GM12872 (cell line): Measurements from ENCODE around the gene CIAO1.

Experiments
- TF ChIP-seq, protein P1 (sequence below): IDR thresholded peaks from 3 replicates; pipeline ENCODE4 v1.5.1; 2011; ENCODE audit warnings: low read depth, mild to moderate bottlenecking, low read length, moderate library complexity; ENCODE audit not compliant: insufficient read depth

The CIAO1 gene

DNA sequence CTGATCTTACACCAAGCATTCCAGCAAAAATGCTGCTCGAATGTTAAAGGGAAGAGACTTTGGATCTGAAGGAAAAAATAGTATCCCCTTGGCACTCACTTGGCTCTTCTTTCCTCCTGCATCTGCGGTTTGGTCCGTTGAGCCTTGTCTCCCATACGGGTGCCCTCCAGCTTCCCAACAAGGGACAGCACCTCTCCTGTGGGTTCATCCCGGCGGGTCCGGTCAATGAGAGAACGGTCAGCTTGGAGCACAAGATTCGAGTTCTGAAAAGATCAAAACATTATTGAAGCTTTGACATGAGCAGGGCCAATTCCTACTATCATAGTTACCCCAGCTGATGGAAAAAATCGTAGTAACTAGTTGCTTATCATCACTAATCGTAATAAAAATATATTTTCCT lies 38.6 kb downstream of the CIAO1 start:
- TF ChIP-seq, protein P1, sequence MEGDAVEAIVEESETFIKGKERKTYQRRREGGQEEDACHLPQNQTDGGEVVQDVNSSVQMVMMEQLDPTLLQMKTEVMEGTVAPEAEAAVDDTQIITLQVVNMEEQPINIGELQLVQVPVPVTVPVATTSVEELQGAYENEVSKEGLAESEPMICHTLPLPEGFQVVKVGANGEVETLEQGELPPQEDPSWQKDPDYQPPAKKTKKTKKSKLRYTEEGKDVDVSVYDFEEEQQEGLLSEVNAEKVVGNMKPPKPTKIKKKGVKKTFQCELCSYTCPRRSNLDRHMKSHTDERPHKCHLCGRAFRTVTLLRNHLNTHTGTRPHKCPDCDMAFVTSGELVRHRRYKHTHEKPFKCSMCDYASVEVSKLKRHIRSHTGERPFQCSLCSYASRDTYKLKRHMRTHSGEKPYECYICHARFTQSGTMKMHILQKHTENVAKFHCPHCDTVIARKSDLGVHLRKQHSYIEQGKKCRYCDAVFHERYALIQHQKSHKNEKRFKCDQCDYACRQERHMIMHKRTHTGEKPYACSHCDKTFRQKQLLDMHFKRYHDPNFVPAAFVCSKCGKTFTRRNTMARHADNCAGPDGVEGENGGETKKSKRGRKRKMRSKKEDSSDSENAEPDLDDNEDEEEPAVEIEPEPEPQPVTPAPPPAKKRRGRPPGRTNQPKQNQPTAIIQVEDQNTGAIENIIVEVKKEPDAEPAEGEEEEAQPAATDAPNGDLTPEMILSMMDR = no peak

DNA sequence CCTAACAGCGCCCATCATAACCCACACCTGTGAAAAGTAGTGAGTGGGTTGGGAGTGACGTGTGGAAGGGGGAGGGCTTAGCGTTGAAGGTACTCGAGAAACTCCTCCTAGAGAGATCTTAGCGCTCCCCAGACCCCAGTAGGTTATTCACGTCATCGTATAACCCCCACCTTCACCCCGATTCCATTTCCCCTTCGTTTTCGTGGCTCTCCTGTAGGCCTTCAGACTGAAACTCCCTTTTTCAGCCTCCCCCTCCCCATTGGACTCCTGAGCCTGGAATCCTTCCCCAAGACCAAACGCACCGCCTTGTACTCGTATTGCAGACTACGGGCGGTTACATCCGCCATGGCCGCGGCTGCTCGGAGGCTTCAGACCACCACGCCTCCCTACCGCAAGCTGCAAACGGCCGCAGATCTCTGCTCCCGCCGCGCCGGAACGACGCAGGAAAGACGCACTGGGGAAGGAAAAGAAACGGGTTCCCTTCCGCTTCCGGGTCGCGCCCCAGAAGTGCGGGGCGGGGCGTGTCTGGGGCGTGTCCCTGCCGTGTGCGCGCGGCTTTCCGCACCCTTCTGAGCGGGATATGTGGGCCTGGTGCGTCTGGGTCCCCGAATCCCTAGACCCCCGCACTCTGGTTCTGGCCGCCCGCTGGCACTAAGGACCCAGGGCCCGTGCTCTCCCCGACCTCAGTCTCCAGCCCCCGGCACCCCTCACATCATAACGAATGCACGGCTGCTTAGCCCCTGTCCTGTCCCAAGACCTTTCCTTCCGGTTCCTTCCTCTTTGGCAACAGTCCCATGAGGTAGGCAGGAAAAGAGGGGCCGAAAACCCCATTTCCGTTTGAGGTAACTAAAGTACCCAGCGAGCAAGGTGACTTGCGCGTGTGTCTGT lies 39.3 kb downstream of the CIAO1 start, which contains the start of gene SNRNP200:
TSS of gene SNRNP200 (minus strand) at position 456 of the 888 bp plus-strand sequence. CDS start at position 347, 109 bp downstream.
- TF ChIP-seq, protein P1 = no peak

DNA sequence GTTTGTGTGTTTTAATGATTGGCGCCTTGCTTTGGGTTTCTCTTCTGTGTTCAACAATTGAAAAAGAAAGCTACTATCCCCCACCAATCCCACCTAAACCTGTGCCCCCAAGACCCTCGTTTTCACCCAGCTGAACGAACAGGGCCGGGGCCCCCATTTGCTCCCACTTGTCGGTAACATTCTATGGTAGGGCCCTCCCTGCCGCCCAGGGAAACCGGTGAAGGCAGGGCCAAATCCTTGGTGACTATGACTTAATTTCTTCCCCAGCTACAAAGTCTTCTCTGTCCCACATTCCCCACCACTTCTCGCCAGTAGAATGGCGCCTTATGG lies 39.9 kb downstream of the CIAO1 start:
- TF ChIP-seq, protein P1 = no peak

DNA sequence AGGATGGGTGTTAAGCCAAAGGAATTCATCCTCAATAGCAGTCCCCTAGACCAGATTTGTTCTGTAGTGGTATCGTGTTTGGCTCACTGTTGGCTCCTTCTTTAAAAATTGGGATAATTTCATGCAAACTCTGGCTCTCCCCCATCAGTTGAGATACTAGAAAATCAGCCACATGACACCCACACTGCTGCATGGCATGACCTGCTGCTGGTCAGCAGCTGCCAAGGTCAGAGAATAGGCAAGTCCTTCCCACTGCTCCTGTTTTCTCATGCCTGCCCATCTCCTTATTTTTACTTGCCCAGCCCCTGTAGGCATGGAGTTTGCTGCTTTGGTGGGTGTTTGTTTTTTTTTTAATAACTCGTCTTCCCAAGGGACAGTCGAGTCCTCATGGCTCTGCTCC lies 40.3 kb downstream of the CIAO1 start:
- TF ChIP-seq, protein P1 = no peak

DNA sequence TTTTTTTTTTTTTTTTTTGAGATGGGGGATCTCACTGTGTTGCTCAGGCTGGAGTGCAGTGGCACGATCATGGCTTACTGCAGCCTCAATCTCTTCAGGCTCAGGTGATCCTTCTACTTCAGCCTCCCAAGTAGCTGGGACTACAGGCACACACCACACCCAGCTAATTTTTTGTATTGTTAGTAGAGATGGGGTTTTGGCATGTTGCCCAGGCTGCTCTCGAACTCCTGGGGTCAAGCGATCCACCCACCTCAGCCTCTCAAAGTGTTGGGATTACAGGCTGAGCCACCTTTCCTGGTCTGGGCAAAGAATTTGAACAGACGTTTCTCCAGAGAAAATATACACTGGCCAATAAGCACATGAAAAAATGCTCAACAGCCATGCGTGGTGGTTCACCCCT lies 42.2 kb downstream of the CIAO1 start:
- TF ChIP-seq, protein P1 = no peak

DNA sequence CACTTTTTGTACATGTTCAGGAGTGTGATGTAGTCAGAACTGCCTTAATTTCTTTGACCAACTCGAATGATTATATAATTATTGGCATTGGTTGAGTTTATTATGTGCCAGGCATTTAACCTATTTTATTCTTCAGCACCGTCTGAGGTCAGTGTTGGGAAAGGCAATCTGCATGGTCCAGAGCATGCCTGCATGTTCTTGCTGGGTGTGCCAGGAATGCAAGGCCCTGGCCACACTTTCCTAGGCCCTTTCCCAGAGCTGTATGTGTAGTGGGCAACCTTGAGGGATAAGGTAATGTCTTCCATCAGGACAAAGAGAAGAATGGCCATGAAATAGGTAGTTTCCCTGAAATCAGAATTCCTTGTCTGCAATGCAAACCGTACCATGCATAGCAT lies 49.0 kb downstream of the CIAO1 start:
- TF ChIP-seq, protein P1 = no peak

DNA sequence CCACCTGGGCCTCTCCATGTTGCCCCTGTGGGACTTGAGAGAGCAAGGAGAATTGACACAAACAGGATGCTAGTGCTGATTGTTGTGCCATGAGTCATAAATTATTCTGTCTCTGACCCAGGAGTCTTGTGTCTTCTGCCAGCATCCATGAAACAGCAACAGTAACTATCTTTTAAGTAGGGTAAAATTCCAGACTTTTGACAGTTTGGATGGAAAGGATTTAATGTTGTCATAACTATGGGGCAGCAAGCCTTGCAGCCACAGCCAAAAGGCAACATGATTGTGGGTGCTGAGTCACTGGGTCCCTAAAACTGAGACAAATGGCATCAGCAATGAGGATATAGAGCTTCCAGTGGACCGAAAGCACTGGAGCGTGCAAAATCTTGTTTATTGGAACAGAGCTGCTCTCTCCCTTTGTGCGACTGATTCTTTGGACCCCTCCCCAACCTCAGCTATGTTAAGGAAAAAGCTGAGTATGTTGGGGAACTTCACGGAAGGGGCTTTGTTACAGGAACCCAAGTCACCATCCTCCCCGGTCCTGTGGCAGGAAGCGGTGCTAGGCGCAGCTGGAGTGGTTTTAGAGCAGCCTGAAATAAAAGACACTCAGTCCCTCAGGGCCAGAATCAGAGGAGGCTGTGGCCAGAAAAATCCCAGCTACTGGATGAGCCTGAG lies 49.5 kb downstream of the CIAO1 start:
- TF ChIP-seq, protein P1 = no peak
